ENCODE data around the gene MCF2L2. TPM values are rescaled to one million over a fixed set of nuclear protein-coding genes. Genes with fewer than 3 reads are reported as not detected.

MCF2L2 gene
- total RNA-seq, 1 experiment from 2014 or later: 5.3 TPM

Other genes with a start within 250 kb of the MCF2L2 start
- gene B3GNT5, start 175.4 kb downstream of the MCF2L2 start, total RNA-seq (2014; rRNA removed; shearing (Covaris generic)): 3.0 and 3.7 TPM in 2 replicates
- gene KLHL6, start 127.1 kb upstream of the MCF2L2 start, total RNA-seq (2014; rRNA removed; shearing (Covaris generic)): 0.33 and 0.69 TPM in 2 replicates
- 27.9 and 48.7 TPM in 2 replicates for gene KLHL24, start 207.0 kb upstream of the MCF2L2 start, total RNA-seq (2014; rRNA removed; shearing (Covaris generic))